ENCODE measurements around the gene EDAR.

The EDAR gene

GRCh38 chr2:108983610-108984009, 5.4 kb downstream of the EDAR start:
- Histone ChIP-seq H3K27me3 (ENCODE audit: control insufficient read depth, insufficient read depth, low read length) (no peaks in the 10 kb centered on the region), H3K4me2 (ENCODE audit: low read length) (no peak overlapping the region), H3K36me3 (ENCODE audit: control insufficient read depth, insufficient read depth, low read length) (no peaks in the 10 kb centered on the region), H3K27ac (no peak overlapping the region), H3K4me3 (ENCODE audit: low read depth, low read length) (no peak overlapping the region), H3K9me3 (ENCODE audit: control insufficient read depth, low read length) (no peaks in the 10 kb centered on the region), H2AFZ (no peak overlapping the region), H3K4me1 (peaks cover 7% of the 10 kb centered on the region), H3K9ac (no peak overlapping the region), H3K79me2 (no peaks in the 10 kb centered on the region)
- no peak for TF ChIP-seq CTCF (IDR thresholded peaks at IDR 0.05)

GRCh38 chr2:108983061-108983460, 6.0 kb downstream of the EDAR start:
- peaks cover 2% of the 10 kb centered on the region for H3K4me1 ChIP-seq

GRCh38 chr2:108982259-108982679, 6.8 kb downstream of the EDAR start:
- Histone ChIP-seq H3K9ac (no peak overlapping the region), H3K4me1 (no peaks in the 10 kb centered on the region), H3K79me2 (no peaks in the 10 kb centered on the region), H3K27me3 (ENCODE audit: control insufficient read depth, insufficient read depth, low read length) (no peaks in the 10 kb centered on the region), H3K36me3 (ENCODE audit: control insufficient read depth, insufficient read depth, low read length) (no peaks in the 10 kb centered on the region), H3K4me2 (ENCODE audit: low read length) (no peak overlapping the region), H2AFZ (no peak overlapping the region), H3K4me3 (ENCODE audit: low read depth, low read length) (no peak overlapping the region), H3K27ac (no peak overlapping the region), H3K9me3 (ENCODE audit: control insufficient read depth, low read length) (no peaks in the 10 kb centered on the region)
- TF ChIP-seq CTCF (IDR thresholded peaks at IDR 0.05), result no peak

More at GRCh38 chr2:108983061-108983460, 6.0 kb downstream of the EDAR start:
- Histone ChIP-seq H3K4me2 (ENCODE audit: low read length) (no peak overlapping the region), H3K9me3 (ENCODE audit: control insufficient read depth, low read length) (no peaks in the 10 kb centered on the region), H3K9ac (no peak overlapping the region), H3K27me3 (ENCODE audit: control insufficient read depth, insufficient read depth, low read length) (no peaks in the 10 kb centered on the region), H3K27ac (no peak overlapping the region), H3K36me3 (ENCODE audit: control insufficient read depth, insufficient read depth, low read length) (no peaks in the 10 kb centered on the region), H2AFZ (no peak overlapping the region), H3K79me2 (no peaks in the 10 kb centered on the region), H3K4me3 (ENCODE audit: low read depth, low read length) (no peak overlapping the region)
- TF ChIP-seq CTCF (IDR thresholded peaks at IDR 0.05), result no peak

- H3K27me3 ChIP-seq (ENCODE audit: control insufficient read depth, insufficient read depth, low read length), result no peaks in the 10 kb centered on the region
- no peaks in the 10 kb centered on the region for H3K9me3 ChIP-seq (ENCODE audit: control insufficient read depth, low read length)
- no peak overlapping the region for H2AFZ ChIP-seq
- H3K36me3 ChIP-seq (ENCODE audit: control insufficient read depth, insufficient read depth, low read length), result no peaks in the 10 kb centered on the region
- no peaks in the 10 kb centered on the region for H3K4me1 ChIP-seq
- TF ChIP-seq CTCF (IDR thresholded peaks at IDR 0.05), result no peak
- H3K4me3 ChIP-seq (ENCODE audit: low read depth, low read length), result no peak overlapping the region
- no peak overlapping the region for H3K27ac ChIP-seq
- no peak overlapping the region for H3K9ac ChIP-seq
- no peak overlapping the region for H3K4me2 ChIP-seq (ENCODE audit: low read length)
- H3K79me2 ChIP-seq, result no peaks in the 10 kb centered on the region
These were observed 7.2 kb downstream of the EDAR start for GRCh38 chr2:108981846-108982245.

GRCh38 chr2:108980076-108980475, 8.9 kb downstream of the EDAR start:
- no peak overlapping the region for H3K9ac ChIP-seq
- H3K9me3 ChIP-seq (ENCODE audit: control insufficient read depth, low read length), result no peaks in the 10 kb centered on the region
- no peak overlapping the region for H3K27ac ChIP-seq
- H3K4me1 ChIP-seq, result no peaks in the 10 kb centered on the region
- no peak overlapping the region for H3K4me2 ChIP-seq (ENCODE audit: low read length)
- no peaks in the 10 kb centered on the region for H3K27me3 ChIP-seq (ENCODE audit: control insufficient read depth, insufficient read depth, low read length)
- H3K36me3 ChIP-seq (ENCODE audit: control insufficient read depth, insufficient read depth, low read length), result no peaks in the 10 kb centered on the region
- no peak overlapping the region for H3K4me3 ChIP-seq (ENCODE audit: low read depth, low read length)
- TF ChIP-seq CTCF (IDR thresholded peaks at IDR 0.05), result no peak
- no peaks in the 10 kb centered on the region for H3K79me2 ChIP-seq
- no peak overlapping the region for H2AFZ ChIP-seq

Measured in parathyroid adenoma (tissue), 2 donors.